Right lobe of liver (tissue), 6 donors: Measurements from ENCODE around the gene CATSPERD. TPM values are rescaled to one million over a fixed set of nuclear protein-coding genes. Genes with fewer than 3 reads are reported as not detected.

Source experiments
- ATAC-seq, 4 donors: fragments of 200-7000 bp; cut with Tn5 transposase; one replicate each; pipeline ENCODE4 v1.9.1; 2020; ENCODE audit warnings: mild to moderate bottlenecking in 4 of 4, moderate library complexity in 4 of 4
- DNase-seq, 3 donors: peaks; one replicate each; pipeline ENCODE4 v3.0.0-alpha.2; 2020
- H3K27ac ChIP-seq, 3 donors: fragments of 200-600 bp; one replicate each; pipeline ENCODE4 v1.8.0; 2022
- H3K27me3 ChIP-seq, 2 donors: fragments of 200-600 bp; one replicate each; pipeline ENCODE4 v1.8.0; 2022
- H3K36me3 ChIP-seq, 4 donors: fragments of 200-600 bp; sonication (generic) in 1 of 4; one replicate each; pipeline versions ENCODE4 v1.5.1 to v1.8.0; 2017 to 2022; ENCODE audit warnings: control low read depth in 1 of 4
- H3K4me1 ChIP-seq, 4 donors: fragments of 200-600 bp; sonication (generic) in 1 of 4; one replicate each; pipeline versions ENCODE4 v1.5.1 to v1.8.0; 2017 to 2022; ENCODE audit warnings: control low read depth in 1 of 4
- H3K4me3 ChIP-seq, 3 donors: fragments of 200-600 bp; one replicate each; pipeline ENCODE4 v1.8.0; 2022
- H3K9me3 ChIP-seq, 4 donors: fragments of 200-600 bp; sonication (generic) in 1 of 4; one replicate each; pipeline versions ENCODE4 v1.5.1 to v1.8.0; 2017 to 2022; ENCODE audit warnings: control low read depth in 1 of 4
- POLR2A ChIP-seq: fragments of 450-650 bp; IDR thresholded peaks from one replicate; pipeline ENCODE4 v1.6.1; 2017; ENCODE audit warnings: antibody characterized with exemption, mild to moderate bottlenecking
- WGBS: methylation state at CpG from one replicate; pipeline ENCODE4 v1.1.6; 2018; ENCODE audit warnings: low coverage, low lambda C conversion rate; ENCODE audit not compliant: insufficient coverage; ENCODE audit errors: missing lambda C conversion rate; 5-methylcytosine and 5-hydroxymethylcytosine counted together
- intact Hi-C, 2 donors: fragments of 100-400 bp; cut with DNase I; formaldehyde crosslinking; loops; one replicate each; pipeline versions ENCODE4 v1.11.2 to v1.14.1; 2022
- total RNA-seq, 6 experiments: library from RNA; depleted of rRNA in 2 of 6; stranded (reverse); fragments of >200 nt in 2 of 6; fragmentation: NEBNext Ultra II Directional in 3 of 6; extraction: Animal tissue kit (Norgen Biotek cat#: 25700) in 3 of 6; gene quantifications; one replicate each; pipeline versions ENCODE4 v1.1.0 to v1.2.4, GENCODE V29; 2016 to 2023
- TF ChIP-seq, protein P1 (sequence below), 4 donors: fragments of 200-600 bp in 3 of 4; fragments of 450-650 bp in 1 of 4; IDR thresholded peaks; one replicate each; pipeline versions ENCODE4 v1.5.1 to v1.8.0; 2016 to 2022; ENCODE audit warnings: antibody characterized with exemption in 4 of 4, mild to moderate bottlenecking in 2 of 4
- donor health status: DM: no; HTN: yes; CAD: no.
- donor health status: DM: no; HTN: no; CAD: no.
- donor health status: DM: no; HTN: no; CAD: no.
- donor health status: DM: no; HTN: yes; CAD: no.
- donor health status: DM: no; HTN: yes; CAD: no.

Gene CATSPERD
- total RNA-seq, 6 experiments from 2014 or later: not detected

GRCh38 chr19:5705552-5705951 is 14.9 kb upstream of the CATSPERD start:
- Histone ChIP-seq H3K9me3 (no peaks in the 10 kb centered on the region), H3K4me3 (no peak overlapping the region), H3K27ac (no peak overlapping the region), H3K27me3 (no peaks in the 10 kb centered on the region), H3K4me1 (no peaks in the 10 kb centered on the region), H3K36me3 (peaks cover 0 to 57% (median 18%) of the 10 kb centered on the region in 4 donors)
- TF ChIP-seq, protein P1, sequence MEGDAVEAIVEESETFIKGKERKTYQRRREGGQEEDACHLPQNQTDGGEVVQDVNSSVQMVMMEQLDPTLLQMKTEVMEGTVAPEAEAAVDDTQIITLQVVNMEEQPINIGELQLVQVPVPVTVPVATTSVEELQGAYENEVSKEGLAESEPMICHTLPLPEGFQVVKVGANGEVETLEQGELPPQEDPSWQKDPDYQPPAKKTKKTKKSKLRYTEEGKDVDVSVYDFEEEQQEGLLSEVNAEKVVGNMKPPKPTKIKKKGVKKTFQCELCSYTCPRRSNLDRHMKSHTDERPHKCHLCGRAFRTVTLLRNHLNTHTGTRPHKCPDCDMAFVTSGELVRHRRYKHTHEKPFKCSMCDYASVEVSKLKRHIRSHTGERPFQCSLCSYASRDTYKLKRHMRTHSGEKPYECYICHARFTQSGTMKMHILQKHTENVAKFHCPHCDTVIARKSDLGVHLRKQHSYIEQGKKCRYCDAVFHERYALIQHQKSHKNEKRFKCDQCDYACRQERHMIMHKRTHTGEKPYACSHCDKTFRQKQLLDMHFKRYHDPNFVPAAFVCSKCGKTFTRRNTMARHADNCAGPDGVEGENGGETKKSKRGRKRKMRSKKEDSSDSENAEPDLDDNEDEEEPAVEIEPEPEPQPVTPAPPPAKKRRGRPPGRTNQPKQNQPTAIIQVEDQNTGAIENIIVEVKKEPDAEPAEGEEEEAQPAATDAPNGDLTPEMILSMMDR (IDR thresholded peaks at IDR 0.05): no peak
- no peak for TF ChIP-seq POLR2A
- WGBS: 80% methylated on average over 1 of the region's 16 CpGs
- intact Hi-C loops: no loop called here
- DNase-seq (no peak), ATAC-seq (peak in 2 of 4 donors; percentile 8 to 18)

- intact Hi-C loops: no loop called here
- 94% methylated on average over 26 of the region's 35 CpGs for WGBS
- Histone ChIP-seq H3K4me3 (no peak overlapping the region), H3K4me1 (no peaks in the 10 kb centered on the region), H3K27me3 (no peaks in the 10 kb centered on the region), H3K27ac (no peak overlapping the region), H3K9me3 (no peaks in the 10 kb centered on the region), H3K36me3 (peaks cover 0 to 68% (median 26%) of the 10 kb centered on the region in 4 donors)
- DNase-seq (no peak), ATAC-seq (no peak)
- no peak for TF ChIP-seq POLR2A
- TF ChIP-seq, protein P1 (IDR thresholded peaks at IDR 0.05): no peak
Measured at GRCh38 chr19:5706876-5707573, 13.4 kb upstream of the CATSPERD start.

GRCh38 chr19:5707576-5708575 is 12.6 kb upstream of the CATSPERD start:
- DNase-seq: no peak
- Histone ChIP-seq H3K4me3 (no peak overlapping the region), H3K27me3 (no peaks in the 10 kb centered on the region), H3K36me3 (peaks cover 0 to 77% (median 33%) of the 10 kb centered on the region in 4 donors), H3K4me1 (no peaks in the 10 kb centered on the region), H3K9me3 (no peaks in the 10 kb centered on the region), H3K27ac (no peak overlapping the region)
- intact Hi-C loops: no loop called here
- peak in 1 of 4 donors; percentile 16 for ATAC-seq
- TF ChIP-seq POLR2A: no peak
- TF ChIP-seq, protein P1 (IDR thresholded peaks at IDR 0.05): no peak
- WGBS: no CpG with 5 or more reads among the region's 37 CpGs

GRCh38 chr19:5711025-5711424 is 9.4 kb upstream of the CATSPERD start:
- intact Hi-C loops: no loop called here
- H3K4me3 ChIP-seq: no peak overlapping the region
- WGBS: 82% methylated on average over 5 of the region's 8 CpGs
- DNase-seq: no peak
- H3K27ac ChIP-seq: no peak overlapping the region
- peaks cover 0 to 60% (median 29%) of the 10 kb centered on the region in 4 donors for H3K36me3 ChIP-seq
- TF ChIP-seq POLR2A: no peak
- TF ChIP-seq, protein P1 (IDR thresholded peaks at IDR 0.05): no peak
- no peaks in the 10 kb centered on the region for H3K9me3 ChIP-seq
- no peak for ATAC-seq
- H3K4me1 ChIP-seq: peaks cover 0 to 8% (median 2%) of the 10 kb centered on the region in 4 donors
- H3K27me3 ChIP-seq: no peaks in the 10 kb centered on the region
